GM18873 (cell line): ENCODE measurements around the gene SLC18B1.

Source experiments
- ATAC-seq: cut with Tn5 transposase; IDR thresholded peaks from one replicate; pipeline ENCODE4 v1.9.1; 2021; ENCODE audit warnings: mild to moderate bottlenecking, moderate library complexity, moderate number of reproducible peaks; ENCODE audit not compliant: unreplicated experiment, low FRiP score

Gene SLC18B1

DNA sequence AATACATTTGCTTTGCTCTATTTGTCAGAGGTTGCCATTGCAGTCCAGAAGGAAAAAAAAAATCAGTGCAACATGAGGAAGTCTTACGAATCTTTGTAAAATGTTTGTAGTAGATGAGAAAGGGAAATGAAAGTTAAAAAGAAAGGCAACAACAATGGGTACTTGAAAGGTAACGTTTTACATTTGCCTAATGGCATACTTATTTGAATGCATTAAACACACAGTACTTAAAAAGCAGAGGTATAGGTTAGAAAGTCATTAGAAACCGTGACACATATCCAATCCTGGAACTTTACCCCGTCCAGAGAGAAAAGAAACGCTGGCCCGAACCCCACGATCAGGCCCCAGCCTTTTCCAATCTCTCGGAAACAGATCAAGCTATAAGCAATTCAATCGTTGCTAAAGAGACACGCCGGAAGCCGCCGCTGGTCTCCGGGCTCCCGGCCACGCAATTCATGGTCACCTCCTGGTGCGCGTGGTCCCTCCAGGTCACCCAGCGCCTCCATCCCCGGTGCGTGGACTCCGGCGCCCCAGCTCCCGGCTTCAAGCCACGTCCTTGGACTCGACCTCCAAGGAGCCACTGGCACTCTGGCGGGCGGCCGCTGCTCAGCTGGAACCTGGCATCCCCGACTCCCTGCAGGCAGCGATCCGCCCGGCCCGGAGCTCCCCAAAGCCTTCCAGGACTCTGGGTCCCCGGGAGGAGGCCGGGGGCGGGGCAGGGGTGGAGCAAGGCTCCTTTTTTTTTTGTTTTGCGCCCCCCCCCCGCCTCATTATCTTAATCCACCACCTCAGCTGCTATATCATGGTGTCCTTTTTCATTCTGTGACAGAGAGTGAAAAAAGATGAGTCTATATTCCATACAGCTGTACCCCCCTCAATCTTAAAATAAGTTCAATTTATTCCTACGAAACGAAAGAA is at the start of gene SLC18B1:
SLC18B1 (minus strand) TSS at position 687 of the 918 bp plus-strand sequence; CDS start at position 506, 181 bp downstream.
- ATAC-seq = peak; percentile 41

DNA sequence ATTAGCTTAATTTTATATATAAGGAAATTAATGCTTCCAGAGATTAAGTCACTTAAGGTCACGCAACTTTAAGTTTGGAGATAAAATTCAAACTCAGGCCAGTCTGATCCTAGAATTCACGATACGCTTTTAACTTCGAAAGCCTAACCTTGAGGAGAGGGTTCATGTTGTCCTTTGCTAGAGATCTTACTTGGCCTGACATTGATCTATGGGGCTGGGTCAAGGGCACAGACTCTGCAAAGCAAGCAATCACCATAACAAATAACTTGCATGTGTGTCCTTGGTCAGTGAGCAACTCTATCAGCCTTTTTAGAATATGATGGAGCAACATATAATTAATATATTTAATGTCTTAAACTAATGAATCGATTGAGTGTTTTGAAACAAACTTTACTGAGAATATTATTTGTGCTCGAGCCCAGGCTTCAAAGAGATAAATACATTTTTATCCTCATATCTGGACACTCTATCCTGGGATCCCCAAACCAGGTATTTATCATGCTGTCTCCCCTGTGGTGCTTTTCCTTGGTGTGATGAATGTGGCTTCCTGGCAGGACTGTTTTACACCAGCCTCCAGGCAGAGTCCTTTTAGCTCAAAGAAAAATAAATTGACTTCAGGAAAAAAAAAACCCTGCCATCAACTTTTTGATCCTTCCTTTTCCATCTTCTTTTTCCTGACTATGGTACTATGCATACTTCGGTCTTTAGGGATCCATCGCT is 45.0 kb upstream of the SLC18B1 start:
- ATAC-seq = no peak

DNA sequence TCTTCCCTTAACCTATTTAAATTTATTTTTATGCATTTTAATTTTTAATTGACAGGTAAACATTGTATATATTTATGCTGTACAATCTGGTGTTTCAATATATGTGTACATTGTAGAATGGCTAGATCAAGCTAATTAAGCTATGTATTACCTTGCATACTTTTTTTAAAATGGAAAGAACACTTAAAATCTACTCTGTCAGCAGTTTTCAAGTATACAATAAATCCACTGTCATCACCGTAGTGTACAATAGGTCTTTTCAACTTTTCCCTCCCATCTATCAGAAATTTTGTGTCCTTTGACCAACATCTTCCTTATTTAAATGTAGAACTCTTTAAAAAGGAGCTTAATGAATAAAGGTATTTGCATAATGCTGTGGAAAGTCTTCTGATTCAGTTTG is 43.5 kb upstream of the SLC18B1 start:
- ATAC-seq = no peak

DNA sequence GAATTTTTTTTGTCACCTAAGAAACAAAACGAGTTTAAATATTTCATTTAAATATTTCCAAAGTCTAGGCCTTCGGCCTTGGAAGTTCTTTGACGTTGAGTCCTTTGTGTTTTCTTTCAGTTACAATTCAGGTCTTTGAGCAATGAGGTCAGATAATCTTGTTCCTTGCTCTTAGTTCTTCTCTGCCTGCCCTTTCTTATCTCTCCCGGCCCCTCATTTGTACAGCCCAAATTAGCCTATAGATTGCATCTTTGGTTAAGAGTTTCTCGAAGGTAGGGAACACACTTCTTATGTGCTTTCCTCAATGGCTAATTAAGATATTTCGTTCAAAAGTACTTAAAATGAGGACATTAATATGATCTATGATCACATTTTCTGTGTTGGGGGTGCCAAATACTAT is 34.5 kb upstream of the SLC18B1 start:
- ATAC-seq = no peak

DNA sequence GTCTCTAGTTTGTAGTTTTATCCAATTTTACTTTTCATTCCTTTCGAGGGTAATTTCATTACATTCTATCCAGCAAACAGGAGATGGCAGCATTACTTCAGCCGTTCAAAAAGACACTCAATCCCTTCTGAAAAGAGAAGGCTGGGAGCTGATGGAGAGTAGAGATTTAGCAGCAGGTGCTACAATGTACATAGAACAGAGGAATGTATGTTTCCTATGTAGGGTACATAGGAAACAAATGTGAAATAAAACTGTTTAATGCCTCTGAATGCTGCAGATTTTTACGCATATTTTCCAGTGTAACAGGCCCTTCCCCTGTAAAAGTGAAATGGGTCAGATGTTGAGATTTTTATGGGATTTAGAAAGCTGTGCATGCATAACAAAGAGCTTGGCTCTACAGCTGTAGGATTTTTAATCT is 31.9 kb upstream of the SLC18B1 start:
- ATAC-seq = no peak

DNA sequence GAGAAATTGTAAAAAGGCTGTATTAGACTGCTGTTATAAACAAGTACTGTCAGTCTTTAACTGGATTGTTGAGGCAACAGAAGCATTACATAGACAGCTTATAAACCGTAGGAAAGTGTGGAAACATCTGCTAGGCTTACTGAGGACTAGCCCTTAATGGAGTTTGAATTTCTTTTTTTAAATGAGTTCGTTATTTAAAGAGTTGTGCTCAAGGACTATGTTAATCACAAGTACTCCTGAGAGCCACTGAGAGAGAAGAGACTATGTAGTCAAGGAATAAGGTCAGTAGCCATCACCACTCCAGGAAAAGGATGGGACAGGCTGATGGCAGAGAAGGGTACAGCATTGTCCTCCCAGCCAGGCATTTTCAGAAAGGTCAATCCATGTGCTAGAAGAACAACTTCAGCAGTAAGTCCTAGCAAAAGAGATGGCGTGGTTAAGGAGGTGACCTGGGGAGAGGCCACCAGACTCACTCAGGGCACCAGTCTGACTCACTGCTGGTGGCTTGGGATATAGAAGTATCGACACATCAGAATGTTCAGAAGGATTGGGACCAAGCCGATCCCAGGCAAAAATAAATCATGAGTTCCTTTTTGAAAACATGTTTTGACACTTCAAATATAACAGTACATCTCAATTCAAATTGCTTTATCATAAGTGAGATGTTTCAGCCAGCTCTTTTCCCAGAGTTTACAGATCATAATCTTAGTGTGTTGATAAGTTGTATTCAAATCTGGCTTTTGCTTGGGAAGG is 22.4 kb upstream of the SLC18B1 start:
- ATAC-seq = no peak

DNA sequence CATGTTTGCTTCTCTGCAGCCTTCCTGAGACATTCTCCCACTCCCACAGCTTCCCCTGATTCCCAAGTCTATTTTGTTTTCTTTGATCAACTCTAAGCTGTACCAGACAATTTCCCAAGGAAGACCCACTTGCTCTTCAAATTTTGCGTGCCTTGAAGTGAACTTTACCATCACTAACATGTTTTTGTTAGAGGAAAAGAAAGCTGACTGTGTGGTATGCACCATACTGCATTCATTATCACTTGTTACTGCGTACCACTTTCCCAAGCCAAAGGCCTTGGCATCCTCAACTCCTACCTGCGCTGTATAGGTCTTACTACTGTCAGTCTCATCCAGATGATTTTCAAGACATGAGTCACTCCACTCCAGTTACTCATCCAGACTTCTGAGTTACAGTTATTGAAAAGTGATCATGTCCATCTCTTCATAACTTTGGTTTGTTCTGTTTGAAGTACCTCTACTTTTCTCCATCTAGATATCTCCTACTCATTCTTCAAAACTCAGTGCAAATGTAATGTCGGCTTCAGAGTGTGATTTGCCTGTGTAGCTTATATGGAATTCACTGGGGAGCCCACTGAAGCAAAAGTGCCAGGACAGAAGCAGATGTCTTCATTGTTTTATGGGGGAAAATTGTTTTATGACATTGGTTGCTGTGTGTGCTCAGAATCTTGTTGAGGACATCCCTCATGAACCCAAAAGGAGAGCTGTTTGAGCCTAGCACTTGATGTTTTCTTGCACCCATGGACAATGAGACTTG is 21.1 kb upstream of the SLC18B1 start:
- ATAC-seq = no peak

DNA sequence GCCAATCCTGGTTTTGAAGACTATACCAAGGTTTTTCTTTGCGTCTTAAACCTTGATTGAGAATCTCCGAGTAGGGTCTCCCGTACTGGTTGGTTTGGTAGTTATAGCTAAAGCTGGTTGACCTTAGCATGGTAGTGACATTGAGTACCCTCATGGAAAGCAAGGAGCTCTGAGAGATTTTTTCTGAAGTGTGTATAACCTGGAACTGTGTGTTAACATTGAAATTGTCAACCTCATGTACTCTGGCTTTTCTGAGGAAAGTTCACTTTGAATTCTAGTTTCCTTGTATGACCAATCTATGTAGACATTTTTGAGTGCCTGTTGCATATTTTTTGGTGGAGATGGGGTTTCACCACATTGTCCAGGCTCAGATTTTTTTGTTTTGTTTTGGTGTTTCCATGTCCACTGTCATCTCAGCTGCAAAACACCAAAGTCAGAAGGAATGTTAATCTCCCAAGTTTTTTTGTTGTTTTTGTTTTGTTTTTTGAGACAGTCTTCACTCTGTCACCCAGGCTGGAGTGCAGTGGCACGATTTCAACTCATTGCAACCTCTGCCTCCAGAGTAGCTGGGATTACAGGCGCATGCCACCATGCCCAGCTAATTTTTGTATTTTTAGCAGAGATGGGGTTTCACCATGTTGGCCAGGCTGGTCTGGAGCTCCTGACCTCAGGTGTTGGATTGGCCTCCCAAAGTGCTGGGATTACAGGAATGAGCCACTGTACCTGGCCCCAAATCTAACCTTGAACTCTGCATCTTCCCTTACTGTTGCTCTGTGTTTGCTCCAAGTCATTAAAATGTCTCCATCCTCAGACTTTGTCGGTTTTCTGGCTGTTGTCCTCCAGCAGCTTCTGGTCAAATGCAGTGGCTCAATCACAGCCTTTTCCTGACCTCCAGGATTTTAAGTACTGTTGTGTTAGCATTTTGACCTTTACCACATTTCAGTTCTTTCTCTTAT is 20.2 kb upstream of the SLC18B1 start:
- no peak for ATAC-seq

DNA sequence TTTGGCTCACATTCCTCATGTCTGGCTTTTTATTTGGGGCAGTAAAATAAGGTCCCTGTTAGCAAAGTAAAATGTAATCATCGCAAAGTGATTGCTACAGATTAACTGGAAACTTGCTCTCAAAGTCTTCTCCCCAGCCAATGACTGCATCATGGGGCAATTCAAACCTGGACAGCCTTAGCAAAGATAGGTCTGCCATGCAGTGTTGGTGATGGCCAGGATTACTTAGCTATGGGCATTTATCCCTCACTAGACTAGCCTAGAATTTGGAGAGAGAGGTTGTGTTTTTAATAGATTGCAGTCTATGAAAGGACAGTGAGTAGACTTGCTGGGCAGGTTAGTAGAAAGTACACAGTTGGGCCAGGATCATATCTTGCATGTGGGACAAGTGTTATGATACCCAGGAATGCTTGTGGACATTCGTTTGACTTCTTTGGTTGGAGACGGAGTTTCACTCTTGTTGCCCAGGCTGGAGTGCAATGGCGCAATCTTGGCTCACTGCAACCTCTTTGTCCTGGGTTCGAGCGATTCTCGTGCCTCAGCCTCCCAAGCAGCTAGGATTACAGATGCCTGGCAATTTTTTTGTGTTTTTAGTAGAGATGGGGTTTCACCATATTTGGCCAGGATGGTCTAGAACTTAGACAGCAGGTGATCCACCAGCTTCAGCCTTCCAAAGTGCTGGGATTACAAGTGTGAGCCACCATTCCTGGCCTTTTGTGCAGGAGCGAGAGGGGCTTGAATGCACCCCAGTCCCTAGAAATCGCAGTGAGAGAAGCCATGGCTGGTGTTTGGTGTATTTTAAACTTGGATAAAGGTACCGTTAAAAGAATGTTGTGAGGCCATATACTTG is 19.3 kb upstream of the SLC18B1 start:
- ATAC-seq = no peak

DNA sequence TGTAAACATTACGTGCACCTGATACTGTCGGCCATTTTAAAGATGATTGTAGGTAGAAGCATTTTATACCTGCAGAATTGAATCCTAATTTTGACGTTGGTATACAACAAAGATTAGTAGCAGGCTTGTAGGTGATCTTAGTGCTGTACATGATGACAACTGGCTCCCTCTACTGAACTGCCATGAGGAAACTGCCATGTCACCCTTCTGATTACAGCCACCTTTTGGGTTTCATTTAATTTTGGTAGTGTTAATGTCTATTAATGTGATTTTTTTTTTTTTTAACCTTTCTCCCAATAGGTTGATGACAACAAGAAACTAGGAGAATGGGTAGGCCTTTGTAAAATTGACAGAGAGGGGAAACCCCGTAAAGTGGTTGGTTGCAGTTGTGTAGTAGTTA is 18.2 kb upstream of the SLC18B1 start:
- no peak for ATAC-seq

DNA sequence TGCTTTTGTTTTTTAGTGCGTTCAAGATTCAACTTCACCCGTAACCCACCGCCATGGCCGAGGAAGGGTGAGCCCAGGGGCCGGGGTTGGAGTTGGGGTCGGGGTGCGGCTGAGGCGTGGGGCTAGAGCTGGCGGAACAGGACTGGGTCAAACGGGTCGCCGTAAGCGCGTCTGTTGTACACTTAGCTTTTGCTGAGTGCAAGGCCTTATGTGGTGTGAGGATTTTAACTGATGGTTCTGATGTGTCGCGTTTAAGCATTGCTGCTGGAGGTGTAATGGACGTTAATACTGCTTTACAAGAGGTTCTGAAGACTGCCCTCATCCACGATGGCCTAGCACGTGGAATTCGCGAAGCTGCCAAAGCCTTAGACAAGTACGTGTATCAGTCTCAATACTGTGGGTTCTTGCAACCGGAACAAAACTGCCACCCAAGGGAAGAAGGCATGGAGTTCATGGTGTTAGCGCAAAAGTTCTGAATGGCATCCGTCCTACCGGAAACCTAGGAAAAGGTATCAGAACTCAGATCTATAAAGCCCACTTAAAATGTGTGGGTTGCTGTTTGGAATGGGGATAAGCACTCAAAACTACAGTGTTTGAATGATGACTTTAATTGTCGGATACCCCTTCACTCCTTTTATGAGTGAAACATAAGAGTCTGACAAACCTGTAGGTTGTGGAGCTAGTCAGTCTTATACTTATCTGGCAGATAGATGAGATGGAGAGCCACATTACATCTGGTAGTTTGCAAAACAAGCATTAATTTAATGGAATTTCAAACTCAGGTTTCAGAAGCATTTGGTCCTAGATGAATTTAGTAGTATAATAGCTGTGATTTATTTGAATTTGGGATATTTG is 16.5 kb upstream of the SLC18B1 start:
- ATAC-seq = peak; percentile 15

DNA sequence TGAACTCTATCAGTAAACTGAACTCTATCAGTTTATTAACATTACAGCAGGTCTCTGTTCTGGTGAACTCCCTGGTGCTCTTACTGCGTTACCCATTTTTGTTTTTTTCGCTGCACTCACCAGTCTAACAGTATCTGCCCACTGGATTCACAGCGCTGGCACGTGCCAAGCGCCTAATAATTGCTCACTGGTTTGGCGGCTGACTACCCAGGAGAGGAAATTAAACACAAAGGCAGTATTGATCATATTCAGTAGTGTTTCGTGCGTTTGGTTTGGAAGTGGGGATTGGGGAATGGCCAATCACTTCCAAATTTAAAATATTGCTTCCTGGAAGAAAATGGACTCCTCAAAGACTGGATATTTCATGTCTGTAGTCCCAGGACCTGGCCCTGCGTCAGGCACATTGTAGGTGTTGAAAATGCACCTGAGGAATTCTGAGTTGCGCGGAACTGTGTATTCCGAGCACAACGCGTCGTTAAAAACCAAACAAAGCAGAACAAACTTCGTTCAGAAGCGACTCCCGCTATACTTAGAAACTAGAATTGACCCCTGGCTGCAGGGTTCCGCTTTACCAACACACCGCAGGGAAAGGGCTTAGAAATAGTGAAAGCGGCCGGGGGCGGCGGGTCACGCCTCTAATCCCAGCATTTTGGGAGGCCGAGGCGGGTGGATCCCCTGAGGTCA is 14.9 kb upstream of the SLC18B1 start:
- no peak for ATAC-seq

DNA sequence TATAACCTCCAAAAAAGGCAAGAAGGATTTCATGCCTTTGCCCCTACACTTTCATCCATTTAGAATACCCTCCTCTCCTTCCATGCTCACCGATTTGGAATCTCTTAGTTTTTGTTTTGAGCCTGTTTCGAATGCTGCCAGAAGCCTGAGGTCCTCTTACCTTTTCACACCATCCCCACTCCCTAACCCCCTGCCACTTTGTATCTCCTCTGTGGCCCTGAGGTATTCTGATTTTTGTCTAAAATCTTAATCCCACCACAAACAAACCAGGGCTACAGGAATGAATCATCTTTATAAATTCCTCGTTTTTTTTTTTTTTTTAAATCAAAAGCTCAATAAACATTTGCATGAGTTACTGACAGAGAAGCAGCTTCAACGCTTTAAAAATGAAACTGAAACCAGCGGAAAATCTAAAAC is 14.3 kb upstream of the SLC18B1 start:
- no peak for ATAC-seq

DNA sequence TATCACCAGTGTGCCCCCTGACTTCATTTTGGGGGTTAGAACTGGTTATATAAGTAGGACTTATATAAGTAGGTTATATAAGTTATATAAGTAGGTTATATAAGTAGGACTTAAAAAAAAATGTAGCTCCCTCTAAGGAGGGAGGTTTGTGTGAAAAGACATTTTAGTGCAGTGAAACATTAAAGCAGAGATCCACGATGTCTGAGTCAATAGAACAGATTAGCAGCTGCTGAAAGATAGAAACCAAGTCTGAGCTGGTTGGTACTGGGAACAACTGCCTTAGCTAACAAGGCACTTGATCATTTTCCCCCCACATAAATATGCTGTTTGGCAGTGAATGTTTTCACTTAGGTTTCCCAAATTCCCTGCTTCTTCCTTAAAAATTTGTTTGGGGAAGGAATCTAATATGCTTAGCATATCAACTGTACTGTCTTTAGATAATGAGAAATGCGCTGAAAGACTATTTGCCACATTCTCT is 13.9 kb upstream of the SLC18B1 start:
- no peak for ATAC-seq

DNA sequence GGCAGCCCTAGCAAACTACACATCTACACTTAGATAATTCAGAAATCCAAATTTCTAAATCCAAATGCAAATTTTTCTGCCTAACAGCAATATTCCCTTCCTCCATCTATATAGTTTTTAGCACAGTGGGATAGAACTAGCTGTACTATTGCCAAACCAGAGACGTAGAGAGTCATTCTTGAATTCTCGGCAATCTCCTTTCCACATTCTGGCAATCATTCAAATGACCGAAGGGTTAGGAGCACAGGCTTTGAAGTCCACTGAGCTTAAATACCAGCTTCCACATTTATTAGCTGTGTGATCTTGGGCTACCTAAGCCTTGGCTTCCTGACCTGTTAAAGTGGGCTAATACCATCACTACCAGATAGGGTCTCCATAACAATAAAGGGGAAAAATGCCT is 12.8 kb upstream of the SLC18B1 start:
- ATAC-seq = no peak

DNA sequence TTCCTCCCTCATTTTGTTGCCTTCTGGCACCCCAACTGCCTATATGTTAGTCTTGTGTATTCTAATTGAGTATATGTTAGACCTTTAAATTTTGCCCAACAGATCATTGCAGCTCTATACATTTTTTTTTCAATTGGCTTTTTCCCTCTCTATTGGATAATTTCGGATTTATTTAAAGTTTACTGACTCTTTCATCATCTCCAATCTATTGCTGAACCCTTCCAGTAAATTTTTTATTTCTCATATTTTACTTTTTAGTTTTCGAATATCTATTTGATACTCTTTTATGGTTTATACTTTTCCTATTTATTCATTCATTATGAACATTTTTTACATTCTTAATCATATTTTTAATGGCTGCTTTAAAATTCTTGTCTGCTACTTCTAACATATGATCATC is 7.1 kb upstream of the SLC18B1 start:
- ATAC-seq = no peak

DNA sequence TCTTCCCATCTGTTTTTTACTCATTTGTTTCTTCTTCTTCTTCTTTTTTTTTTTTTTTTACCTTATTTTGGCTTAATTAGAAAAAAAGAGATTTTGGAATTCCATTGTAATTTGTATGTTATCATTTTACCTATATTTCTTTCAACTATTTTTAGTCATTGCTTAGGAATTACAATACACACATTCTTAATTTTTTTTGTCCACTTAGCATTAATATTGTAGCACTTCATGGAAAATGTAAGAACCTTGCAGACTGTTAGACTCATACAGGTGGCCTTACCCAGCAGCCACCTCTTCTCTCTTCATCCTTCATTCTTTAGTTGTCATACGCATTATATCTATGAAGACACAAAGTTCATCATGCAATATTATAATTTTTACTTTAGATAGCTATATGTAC is 5.8 kb upstream of the SLC18B1 start:
- ATAC-seq = no peak
